HK-2 (cell line): Measurements from ENCODE around the gene VMO1.
"Not testable (repeated sequence)": the region's sequence is repeated elsewhere in the genome, so short reads cannot be mapped to it uniquely, and the experiment has no call there.

Experiments
- DNase-seq: peaks from one replicate; pipeline ENCODE4 v3.0.0-alpha.2; 2018; ENCODE audit not compliant: unreplicated experiment

The VMO1 gene

GRCh38 chr17:4786106-4786511, at the start of gene VMO1:
TSS of gene VMO1 (minus strand) at chr17:4786364. CDS start at chr17:4786352, 12 bp downstream.
- no peak for DNase-seq

GRCh38 chr17:4834681-4835020, 48.5 kb upstream of the VMO1 start:
- no peak for DNase-seq

GRCh38 chr17:4833941-4834680, 47.9 kb upstream of the VMO1 start:
- DNase-seq: peak; percentile 31

GRCh38 chr17:4833178-4833940, 47.2 kb upstream of the VMO1 start, which contains the start of gene MINK1:
TSS of gene MINK1 (plus strand) at chr17:4833340. CDS start at chr17:4833584, 244 bp downstream.
- DNase-seq: peak; percentile 90

GRCh38 chr17:4832829-4833177, 46.6 kb upstream of the VMO1 start:
- not testable (repeated sequence) for DNase-seq

- no peak for DNase-seq
Observed at GRCh38 chr17:4827399-4827798, 41.2 kb upstream of the VMO1 start.

- no peak for DNase-seq
Observed at GRCh38 chr17:4823373-4824089, 37.4 kb upstream of the VMO1 start.

GRCh38 chr17:4822835-4823234, 36.7 kb upstream of the VMO1 start:
- no peak for DNase-seq

GRCh38 chr17:4818276-4818675, 32.1 kb upstream of the VMO1 start:
- no peak for DNase-seq

GRCh38 chr17:4816826-4817225, 30.7 kb upstream of the VMO1 start:
- DNase-seq: no peak

- no peak for DNase-seq
Observed at GRCh38 chr17:4815043-4815675, 29.0 kb upstream of the VMO1 start.

GRCh38 chr17:4812690-4813089, 26.5 kb upstream of the VMO1 start:
- no peak for DNase-seq

GRCh38 chr17:4811471-4811870, 25.3 kb upstream of the VMO1 start:
- DNase-seq: no peak

- DNase-seq: no peak
Observed at GRCh38 chr17:4810696-4811290, 24.6 kb upstream of the VMO1 start.

GRCh38 chr17:4808378-4808767, 22.2 kb upstream of the VMO1 start:
- no peak for DNase-seq

GRCh38 chr17:4807605-4808377, 21.6 kb upstream of the VMO1 start:
- peak; percentile 13 for DNase-seq

GRCh38 chr17:4806777-4807604, 20.8 kb upstream of the VMO1 start, which contains the start of gene PLD2:
TSS of gene PLD2 (plus strand) at chr17:4807152. CDS start at chr17:4807773, 621 bp downstream.
- peak; percentile 82 for DNase-seq

- no peak for DNase-seq
Observed at GRCh38 chr17:4806456-4806776, 20.3 kb upstream of the VMO1 start.

GRCh38 chr17:4802228-4802627, 16.1 kb upstream of the VMO1 start, which contains the start of gene C17orf114:
TSS of gene C17orf114 (minus strand) at chr17:4802328.
- DNase-seq: no peak
